ENCODE data around the gene EMX1.

EMX1 gene

GRCh38 chr2:72958542-72959385 lies 41.4 kb downstream of the EMX1 start:
- DNase-seq (ENCODE audit: low read depth in 2 of 2), result no peak

- no peak for DNase-seq (ENCODE audit: low read depth in 2 of 2)
Observed at GRCh38 chr2:72959554-72959953, 42.2 kb downstream of the EMX1 start.

GRCh38 chr2:72959995-72960981 lies 43.0 kb downstream of the EMX1 start:
- no peak for DNase-seq (ENCODE audit: low read depth in 2 of 2)

- DNase-seq (ENCODE audit: low read depth in 2 of 2), result no peak
Observed at GRCh38 chr2:72961036-72961720, 43.9 kb downstream of the EMX1 start.

- DNase-seq (ENCODE audit: low read depth in 2 of 2), result no peak
Observed at GRCh38 chr2:72961853-72962468, 44.6 kb downstream of the EMX1 start.

GRCh38 chr2:72962911-72963310 lies 45.6 kb downstream of the EMX1 start:
- DNase-seq (ENCODE audit: low read depth in 2 of 2), result no peak

GRCh38 chr2:72963423-72964145 lies 46.3 kb downstream of the EMX1 start:
- no peak for DNase-seq (ENCODE audit: low read depth in 2 of 2)

- no peak for DNase-seq (ENCODE audit: low read depth in 2 of 2)
Observed at GRCh38 chr2:72964146-72964525, 46.8 kb downstream of the EMX1 start.

GRCh38 chr2:72965016-72965415 lies 47.7 kb downstream of the EMX1 start:
- DNase-seq (ENCODE audit: low read depth in 2 of 2), result no peak

GRCh38 chr2:72965770-72966450 lies 48.6 kb downstream of the EMX1 start:
- no peak for DNase-seq (ENCODE audit: low read depth in 2 of 2)

GRCh38 chr2:72968286-72968685 lies 51.0 kb downstream of the EMX1 start:
- DNase-seq (ENCODE audit: low read depth in 2 of 2), result no peak

GRCh38 chr2:72969706-72970105 lies 52.4 kb downstream of the EMX1 start:
- no peak for DNase-seq (ENCODE audit: low read depth in 2 of 2)

GRCh38 chr2:72971036-72971435 lies 53.7 kb downstream of the EMX1 start:
- DNase-seq (ENCODE audit: low read depth in 2 of 2), result no peak

GRCh38 chr2:72972352-72973136 lies 55.2 kb downstream of the EMX1 start:
- no peak for DNase-seq (ENCODE audit: low read depth in 2 of 2)

- DNase-seq (ENCODE audit: low read depth in 2 of 2), result no peak
Observed at GRCh38 chr2:72973137-72973535, 55.8 kb downstream of the EMX1 start.

- DNase-seq (ENCODE audit: low read depth in 2 of 2), result no peak
Observed at GRCh38 chr2:72973566-72974435, 56.5 kb downstream of the EMX1 start.

- DNase-seq (ENCODE audit: low read depth in 2 of 2), result no peak
Observed at GRCh38 chr2:72974436-72974754, 57.1 kb downstream of the EMX1 start.

GRCh38 chr2:72975017-72975416 lies 57.7 kb downstream of the EMX1 start:
- DNase-seq (ENCODE audit: low read depth in 2 of 2), result no peak

- no peak for DNase-seq (ENCODE audit: low read depth in 2 of 2)
Observed at GRCh38 chr2:72979896-72980295, 62.6 kb downstream of the EMX1 start.
